Left lobe of liver (tissue), 2 donors: ENCODE data around the gene HYAL4. TPM values are rescaled to one million over a fixed set of nuclear protein-coding genes. Genes with fewer than 3 reads are reported as not detected.
A peak's percentile ranks its signal among the peaks of the same experiment; 100 is the strongest.
"Not testable (repeated sequence)": the region's sequence is repeated elsewhere in the genome, so short reads cannot be mapped to it uniquely, and the experiment has no call there.

Source experiments
- ATAC-seq: fragments of 200-7000 bp; cut with Tn5 transposase; one replicate; pipeline ENCODE4 v1.9.1; 2020; ENCODE audit warnings: mild to moderate bottlenecking, moderate library complexity
- DNase-seq: peaks from one replicate; pipeline ENCODE4 v3.0.0-alpha.2; 2020; ENCODE audit warnings: low spot score
- total RNA-seq: library from RNA; stranded (reverse); gene quantifications from one replicate; pipeline ENCODE4 v1.2.1, GENCODE V29; 2021
- donor health status: DM: no; HTN: no; CAD: no; lungs with moderate emphysema.
- donor health status: DM: no; HTN: yes; CAD: no.

HYAL4 gene
- total RNA-seq, 1 donor from 2014 or later, result not detected

- ATAC-seq (no peak), DNase-seq (no peak)
Observed at GRCh38 chr7:123888192-123888591, 43.2 kb downstream of the HYAL4 start.

GRCh38 chr7:123894753-123895152 is 49.8 kb downstream of the HYAL4 start:
- DNase-seq, ATAC-seq: not testable (repeated sequence)

- ATAC-seq (no peak), DNase-seq (no peak)
Observed at GRCh38 chr7:123901101-123901500, 56.1 kb downstream of the HYAL4 start.

DNA sequence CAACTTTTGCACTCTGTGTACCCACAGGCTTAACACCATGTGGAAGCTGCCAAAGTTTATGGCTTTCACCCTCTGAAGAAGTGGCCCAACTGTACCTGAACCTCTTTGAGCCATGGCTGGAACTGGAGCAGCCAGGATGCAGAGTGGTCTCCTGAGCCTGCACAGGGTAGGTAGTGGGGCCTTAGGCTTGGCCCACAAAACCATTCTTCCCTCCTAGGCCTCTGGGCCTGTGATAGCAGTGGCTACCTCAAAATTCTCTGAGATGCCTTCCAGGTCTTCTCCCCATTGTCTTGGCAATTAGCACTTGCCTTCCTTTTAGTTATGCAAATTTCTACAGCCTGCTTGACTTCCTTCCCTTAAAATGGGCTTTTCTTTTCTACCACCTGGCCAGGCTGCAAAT is 60.7 kb downstream of the HYAL4 start:
- no peak for ATAC-seq
- no peak for DNase-seq

GRCh38 chr7:123916240-123916724 is 71.3 kb downstream of the HYAL4 start:
- no peak for DNase-seq

DNA sequence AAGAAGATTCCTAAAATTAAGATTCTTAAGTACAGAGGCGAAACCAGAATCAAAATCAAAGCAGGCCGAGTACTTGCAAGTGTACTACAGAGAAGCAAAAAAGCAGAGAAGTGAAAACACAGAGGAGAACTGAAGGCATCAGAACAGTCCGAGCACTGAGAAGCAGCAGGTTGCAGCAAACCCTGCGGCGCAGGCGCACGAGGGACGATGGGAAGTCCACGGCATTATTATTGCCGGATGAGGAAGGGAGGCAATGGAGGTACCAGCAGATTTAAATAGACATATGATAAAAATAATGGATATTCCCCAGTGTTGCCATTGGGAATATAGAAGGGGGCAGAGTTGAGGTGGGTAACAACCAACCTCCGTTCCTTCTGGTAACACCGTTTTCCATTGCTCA is 72.9 kb downstream of the HYAL4 start:
- no peak for ATAC-seq
- DNase-seq, result no peak

More at GRCh38 chr7:123916240-123916724, 71.3 kb downstream of the HYAL4 start:
- ATAC-seq, result peak; percentile 95

DNA sequence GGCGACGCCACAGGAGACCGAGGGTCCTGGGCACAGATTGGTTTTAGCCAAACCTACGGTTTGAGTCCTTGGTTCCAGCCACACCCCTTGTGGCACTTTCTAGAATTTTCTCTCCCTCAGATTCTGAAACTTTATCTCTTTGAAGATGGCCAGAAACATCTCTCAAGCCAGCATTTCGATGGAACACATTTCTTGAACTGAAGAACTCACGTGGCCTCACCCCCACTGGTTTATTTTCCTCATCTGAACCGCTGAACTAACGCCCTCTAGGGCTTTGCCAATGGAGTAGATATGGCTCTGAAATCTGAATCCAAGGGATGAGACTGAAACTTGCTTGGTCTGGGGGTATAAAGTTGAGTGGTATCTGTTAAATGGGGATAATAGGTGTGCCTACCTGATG is 73.3 kb downstream of the HYAL4 start:
- no peak for ATAC-seq
- DNase-seq, result no peak

DNA sequence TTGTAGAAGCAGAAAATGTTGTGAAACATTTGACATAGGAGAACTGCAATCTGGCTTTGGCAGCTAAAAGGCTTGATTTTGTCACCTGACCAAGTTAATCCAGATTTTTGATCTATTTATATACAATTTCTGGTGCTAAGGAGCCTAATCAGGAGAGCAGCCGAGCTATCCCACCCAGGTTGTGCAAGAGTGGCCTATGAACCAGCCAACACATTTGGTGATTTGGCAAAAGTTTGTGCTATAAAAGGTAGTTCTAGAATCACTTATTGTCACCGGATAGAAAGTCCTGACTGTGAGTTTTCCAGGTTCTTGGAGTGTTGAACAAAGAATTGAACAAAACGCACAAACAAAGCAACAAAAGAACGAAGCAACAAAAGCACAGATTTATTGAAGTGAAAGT is 78.6 kb downstream of the HYAL4 start:
- ATAC-seq (peak; percentile 72), DNase-seq (no peak)

- DNase-seq, result no peak
- ATAC-seq, result no peak
Observed at GRCh38 chr7:123924941-123925340, 80.0 kb downstream of the HYAL4 start, which contains the start of gene SPAM1. Gene SPAM1, plus strand, starts transcription at chr7:123925241. Its CDS starts 28,330 bp downstream, at chr7:123953571.

Other genes starting within 250 kb of the HYAL4 start
- not detected for gene ASB15, start 243.3 kb upstream of the HYAL4 start, total RNA-seq
- 0.10 TPM for gene LMOD2, start 189.3 kb upstream of the HYAL4 start, total RNA-seq
- 19.6 TPM for gene WASL, start 96.2 kb upstream of the HYAL4 start, total RNA-seq
- gene SPAM1, start 80.1 kb downstream of the HYAL4 start, total RNA-seq, result not detected
- gene TMEM229A, start 187.9 kb downstream of the HYAL4 start, total RNA-seq, result not detected